GM18868 (cell line): ENCODE data around the gene TCF7L2.
"Not testable (repeated sequence)": the region's sequence is repeated elsewhere in the genome, so short reads cannot be mapped to it uniquely, and the experiment has no call there.

ENCODE experiments used
- ATAC-seq: cut with Tn5 transposase; IDR thresholded peaks from one replicate; pipeline ENCODE4 v1.9.1; 2021; ENCODE audit warnings: mild to moderate bottlenecking, moderate library complexity; ENCODE audit not compliant: unreplicated experiment

The TCF7L2 gene

GRCh38 chr10:113089551-113089950, 139.5 kb downstream of the TCF7L2 start:
- ATAC-seq, result no peak

GRCh38 chr10:113091920-113092319, 141.9 kb downstream of the TCF7L2 start:
- ATAC-seq, result no peak

GRCh38 chr10:113093188-113094113, 143.4 kb downstream of the TCF7L2 start:
- peak; percentile 73 for ATAC-seq

- ATAC-seq, result peak; percentile 76
Measured at GRCh38 chr10:113094114-113094486, 144.1 kb downstream of the TCF7L2 start.

- ATAC-seq, result no peak
Measured at GRCh38 chr10:113095419-113096127, 145.5 kb downstream of the TCF7L2 start.

GRCh38 chr10:113096128-113096996, 146.3 kb downstream of the TCF7L2 start:
- ATAC-seq, result no peak

GRCh38 chr10:113097036-113097435, 147.0 kb downstream of the TCF7L2 start:
- no peak for ATAC-seq

- ATAC-seq, result no peak
Measured at GRCh38 chr10:113099431-113100183, 149.6 kb downstream of the TCF7L2 start.

GRCh38 chr10:113100281-113100680, 150.2 kb downstream of the TCF7L2 start:
- ATAC-seq, result no peak

- ATAC-seq, result no peak
Measured at GRCh38 chr10:113103131-113103840, 153.2 kb downstream of the TCF7L2 start.

- ATAC-seq, result no peak
Measured at GRCh38 chr10:113104047-113104446, 154.0 kb downstream of the TCF7L2 start.

- ATAC-seq, result no peak
Measured at GRCh38 chr10:113108194-113108835, 158.3 kb downstream of the TCF7L2 start.

GRCh38 chr10:113108948-113109347, 158.9 kb downstream of the TCF7L2 start:
- ATAC-seq, result no peak

GRCh38 chr10:113109482-113109881, 159.4 kb downstream of the TCF7L2 start:
- ATAC-seq, result not testable (repeated sequence)

GRCh38 chr10:113111260-113111659, 161.2 kb downstream of the TCF7L2 start:
- ATAC-seq, result no peak

- ATAC-seq, result no peak
Measured at GRCh38 chr10:113111900-113112853, 162.1 kb downstream of the TCF7L2 start.

- ATAC-seq, result no peak
Measured at GRCh38 chr10:113113241-113113640, 163.2 kb downstream of the TCF7L2 start.

GRCh38 chr10:113113918-113114317, 163.9 kb downstream of the TCF7L2 start:
- no peak for ATAC-seq
